Esophagus (tissue), 2 donors: ENCODE measurements around the gene ACADVL. TPM values are rescaled to one million over a fixed set of nuclear protein-coding genes. Genes with fewer than 3 reads are reported as not detected.
A peak's percentile ranks its signal among the peaks of the same experiment; 100 is the strongest.

Source experiments
- H3K27ac ChIP-seq, 2 donors: one replicate each; pipeline ENCODE4 v1.5.1; 2013; ENCODE audit warnings: low read depth in 2 of 2, mild to moderate bottlenecking in 2 of 2, inconsistent platforms in 1 of 2, low read length in 1 of 2, moderate library complexity in 1 of 2
- H3K27me3 ChIP-seq, 2 donors: one replicate each; pipeline ENCODE4 v1.6.1; 2013; ENCODE audit warnings: low read length in 2 of 2, control low read depth in 1 of 2, mild to moderate bottlenecking in 1 of 2; ENCODE audit not compliant: insufficient read depth in 2 of 2, control insufficient read depth in 1 of 2
- H3K36me3 ChIP-seq, 2 donors: one replicate each; pipeline ENCODE4 v1.6.1; 2013; ENCODE audit warnings: low read length in 1 of 2; ENCODE audit not compliant: control insufficient read depth in 2 of 2, insufficient read depth in 2 of 2
- H3K4me1 ChIP-seq, 2 donors: one replicate each; pipeline ENCODE4 v1.6.1; 2013; ENCODE audit warnings: low read length in 1 of 2; ENCODE audit not compliant: control insufficient read depth in 2 of 2, insufficient read depth in 2 of 2
- H3K4me3 ChIP-seq, 2 donors: one replicate each; pipeline ENCODE4 v1.5.1; 2013; ENCODE audit warnings: low read length in 2 of 2, mild to moderate bottlenecking in 2 of 2, low read depth in 1 of 2, moderate library complexity in 1 of 2
- H3K9me3 ChIP-seq, 2 donors: one replicate each; pipeline ENCODE4 v1.6.1; 2013; ENCODE audit warnings: mild to moderate bottlenecking in 2 of 2, low read depth in 1 of 2, low read length in 1 of 2, moderate library complexity in 1 of 2; ENCODE audit not compliant: control insufficient read depth in 2 of 2, insufficient read depth in 1 of 2
- WGBS, 2 donors: extraction: QIAGEN DNeasy Blood & Tissue Kit; methylation state at CpG; one replicate each; pipeline ENCODE4 v1.1.7; 2013; 5-methylcytosine and 5-hydroxymethylcytosine counted together
- polyA plus RNA-seq, 2 donors: library from polyadenylated mRNA; stranded (reverse); fragments of 200-250 nt; gene quantifications; one replicate each; pipeline ENCODE4 v1.2.3, GENCODE V29; 2013
- donor health status: healthy with polysubstance abuse.
- donor health status: Bipolar disorder and iron deficiency.

ACADVL gene
- polyA plus RNA-seq, 2 donors: 484 to 979 TPM

GRCh38 chr17:7216242-7217112 lies 3.3 kb upstream of the ACADVL start:
- Histone ChIP-seq H3K4me1 (peaks cover 2 to 14% of the 10 kb centered on the region in 2 donors), H3K9me3 (no peaks in the 10 kb centered on the region), H3K27ac (peak overlapping the region; percentile 27 to 35), H3K4me3 (peak overlapping the region; percentile 6 to 49), H3K27me3 (no peaks in the 10 kb centered on the region), H3K36me3 (peaks cover 0 to 3% of the 10 kb centered on the region in 2 donors)
- 22 to 27% methylated on average over 7 of the region's 7 CpGs for WGBS, 2 donors

DNA sequence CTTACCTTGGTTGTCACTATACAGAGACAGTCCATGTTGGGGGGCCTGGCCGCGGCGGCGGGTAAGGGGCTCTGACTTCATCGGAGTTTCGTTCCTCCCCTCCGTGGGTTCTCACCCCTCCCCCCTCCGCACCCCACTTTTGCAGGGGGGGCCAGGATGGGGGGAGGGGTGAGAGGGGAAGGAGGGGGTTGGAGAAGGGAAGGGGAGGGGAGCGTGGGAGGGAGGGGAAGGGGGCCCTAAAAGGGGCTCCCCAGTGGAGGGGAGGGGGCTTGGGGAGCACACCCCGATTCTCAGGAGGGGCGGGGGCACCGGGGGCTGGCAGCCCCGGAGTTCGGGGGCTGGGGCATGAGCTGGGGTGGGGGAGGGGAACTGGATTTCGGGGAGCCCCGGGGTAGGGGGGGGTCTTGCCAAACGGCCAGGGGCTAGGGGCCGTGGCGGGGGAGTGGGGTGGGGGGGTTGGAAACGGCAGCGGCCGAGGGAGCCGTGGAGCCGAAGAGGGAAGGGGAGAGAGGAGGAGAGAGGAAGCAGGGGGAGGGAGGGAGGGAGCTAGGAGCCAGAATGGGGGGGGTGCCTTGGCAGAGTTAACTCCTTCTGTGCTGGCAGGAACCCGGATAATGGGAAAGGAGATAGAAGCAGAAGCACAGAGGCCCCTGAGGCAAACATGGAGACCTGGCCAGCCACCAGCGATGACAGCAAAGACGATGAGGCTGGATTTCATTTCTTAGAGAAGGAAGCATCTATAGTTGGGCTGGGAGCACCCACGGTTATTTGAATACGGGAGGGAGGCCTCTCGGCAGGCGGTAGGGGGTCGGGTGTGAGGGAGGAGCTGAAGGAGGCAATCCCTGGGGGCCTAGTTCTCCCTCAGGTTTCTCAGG lies 2.4 kb upstream of the ACADVL start:
- no peaks in the 10 kb centered on the region for H3K9me3 ChIP-seq
- H3K27ac ChIP-seq: peak overlapping the region; percentile 35 to 50
- peaks cover 0 to 11% of the 10 kb centered on the region in 2 donors for H3K36me3 ChIP-seq
- H3K27me3 ChIP-seq: no peaks in the 10 kb centered on the region
- H3K4me3 ChIP-seq: peak overlapping the region; percentile 6 to 49
- WGBS, 2 donors: 3 to 5% methylated on average over 29 to 32 of the region's 32 CpGs
- peaks cover 7 to 15% of the 10 kb centered on the region in 2 donors for H3K4me1 ChIP-seq

DNA sequence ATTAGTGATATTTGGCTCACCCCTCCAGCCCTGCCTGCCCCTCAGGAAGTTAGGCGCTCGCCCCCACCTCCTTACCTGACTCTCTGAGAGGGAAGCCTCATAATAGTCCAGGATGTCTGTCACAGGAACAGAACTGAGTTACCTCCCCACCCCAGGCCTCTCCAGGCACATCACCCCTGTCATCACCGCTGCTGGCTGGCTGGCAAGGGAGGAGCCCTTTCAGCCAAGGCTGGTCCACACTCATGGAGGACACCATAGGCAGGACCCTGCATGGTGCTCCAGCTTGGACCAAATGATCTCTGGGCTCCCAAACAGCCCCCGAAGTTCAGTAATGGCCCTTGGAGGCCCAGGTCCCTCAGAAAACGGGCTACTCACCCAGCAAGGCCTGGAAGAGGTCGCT lies 1.6 kb upstream of the ACADVL start:
- H3K27ac ChIP-seq: peak overlapping the region; percentile 35 to 50
- no peaks in the 10 kb centered on the region for H3K27me3 ChIP-seq
- H3K36me3 ChIP-seq: peaks cover 5 to 19% of the 10 kb centered on the region in 2 donors
- 52 to 65% methylated on average over 6 of the region's 6 CpGs for WGBS, 2 donors
- H3K9me3 ChIP-seq: no peaks in the 10 kb centered on the region
- H3K4me3 ChIP-seq: no peak overlapping the region
- peaks cover 7 to 15% of the 10 kb centered on the region in 2 donors for H3K4me1 ChIP-seq

- Histone ChIP-seq H3K27me3 (no peaks in the 10 kb centered on the region), H3K36me3 (peaks cover 11 to 25% of the 10 kb centered on the region in 2 donors), H3K27ac (peak overlapping the region in 1 of 2 donors; percentile 100), H3K4me3 (no peak overlapping the region), H3K4me1 (peaks cover 7 to 15% of the 10 kb centered on the region in 2 donors), H3K9me3 (no peaks in the 10 kb centered on the region)
- 65 to 81% methylated on average over 6 of the region's 6 CpGs for WGBS, 2 donors
Measured at GRCh38 chr17:7218758-7219157, 980 bp upstream of the ACADVL start.

DNA sequence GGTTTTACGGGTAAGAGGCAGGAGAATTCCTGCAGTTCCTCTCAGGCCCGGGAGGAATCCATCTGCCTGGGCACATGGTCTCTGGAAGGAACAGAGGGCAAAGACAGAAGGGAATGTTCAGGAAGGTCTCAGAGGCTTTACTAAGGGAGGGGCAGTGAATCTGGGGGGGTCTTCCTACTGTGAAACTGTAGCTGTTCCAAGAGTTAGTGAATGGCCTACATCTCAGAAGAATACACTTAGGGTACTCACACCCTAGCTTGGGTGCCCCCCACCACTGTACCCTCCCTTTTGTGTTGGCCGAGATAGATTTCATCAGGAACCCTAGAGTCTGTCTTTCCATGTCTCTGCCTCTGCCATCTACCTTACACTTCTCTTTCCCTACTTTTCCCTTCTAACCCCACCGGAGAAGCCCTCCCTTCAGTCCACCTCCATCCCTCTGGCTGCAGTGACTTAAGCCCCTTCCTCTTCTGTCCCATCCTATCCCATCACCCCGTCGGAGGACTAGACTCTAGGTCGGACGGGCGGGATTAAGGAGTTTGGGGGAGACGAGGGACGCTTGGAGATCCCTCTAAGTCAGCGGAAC lies 418 bp upstream of the ACADVL start:
- H3K27ac ChIP-seq: peak overlapping the region; percentile 98 to 100
- H3K36me3 ChIP-seq: peaks cover 17 to 29% of the 10 kb centered on the region in 2 donors
- 14 to 16% methylated on average over 12 of the region's 12 CpGs for WGBS, 2 donors
- peak overlapping the region; percentile 80 to 91 for H3K4me3 ChIP-seq
- no peaks in the 10 kb centered on the region for H3K9me3 ChIP-seq
- H3K4me1 ChIP-seq: peaks cover 7 to 15% of the 10 kb centered on the region in 2 donors
- H3K27me3 ChIP-seq: no peaks in the 10 kb centered on the region

GRCh38 chr17:7220593-7221277 lies 997 bp downstream of the ACADVL start:
- Histone ChIP-seq H3K36me3 (peaks cover 20 to 38% of the 10 kb centered on the region in 2 donors), H3K27ac (peak overlapping the region; percentile 98 to 100), H3K4me3 (peak overlapping the region; percentile 80 to 91), H3K9me3 (no peaks in the 10 kb centered on the region), H3K27me3 (no peaks in the 10 kb centered on the region), H3K4me1 (peaks cover 7 to 13% of the 10 kb centered on the region in 2 donors)
- 14 to 20% methylated on average over 11 of the region's 11 CpGs for WGBS, 2 donors

GRCh38 chr17:7221278-7222092 lies 1.7 kb downstream of the ACADVL start:
- WGBS, 2 donors: 58 to 67% methylated on average over 10 of the region's 10 CpGs
- Histone ChIP-seq H3K27ac (peak overlapping the region; percentile 98 to 100), H3K27me3 (no peaks in the 10 kb centered on the region), H3K4me3 (peak overlapping the region in 1 of 2 donors; percentile 80), H3K36me3 (peaks cover 23 to 44% of the 10 kb centered on the region in 2 donors), H3K9me3 (no peaks in the 10 kb centered on the region), H3K4me1 (peaks cover 7 to 13% of the 10 kb centered on the region in 2 donors)

- 70 to 74% methylated on average over 15 of the region's 15 CpGs for WGBS, 2 donors
- Histone ChIP-seq H3K36me3 (peaks cover 23 to 52% of the 10 kb centered on the region in 2 donors), H3K9me3 (no peaks in the 10 kb centered on the region), H3K4me3 (no peak overlapping the region), H3K27me3 (no peaks in the 10 kb centered on the region), H3K4me1 (peaks cover 8 to 13% of the 10 kb centered on the region in 2 donors), H3K27ac (peak overlapping the region in 1 of 2 donors; percentile 26)
Measured at GRCh38 chr17:7222093-7222971, 2.6 kb downstream of the ACADVL start.
